ENCODE measurements around the gene COL27A1. TPM values are rescaled to one million over a fixed set of nuclear protein-coding genes. Genes with fewer than 3 reads are reported as not detected.

COL27A1 gene
- total and polyA plus RNA-seq, 3 donors from 2014 or later: 9.3 to 68.8 (median 25.7) TPM

DNA sequence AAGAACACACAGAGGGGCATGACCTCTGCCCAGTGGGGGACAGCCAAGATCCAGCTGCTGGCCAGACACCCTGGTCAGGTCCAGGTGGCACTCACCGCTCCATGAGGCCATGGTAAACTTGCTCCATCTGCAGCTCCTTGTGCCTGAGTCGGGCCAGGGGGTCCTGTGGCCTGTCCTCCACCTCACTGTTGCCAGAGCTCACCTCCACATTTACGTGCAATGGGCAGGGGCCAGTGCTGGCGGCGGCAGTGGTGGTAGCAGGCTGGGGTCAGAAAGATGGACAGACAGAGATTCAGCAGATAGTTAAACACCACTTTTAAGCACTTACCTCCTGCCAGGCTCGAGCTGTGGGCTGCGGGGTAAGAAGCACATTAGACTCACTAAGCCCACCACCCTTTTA lies 204.5 kb downstream of the COL27A1 start:
- TF ChIP-seq POLR2A (IDR thresholded peaks at IDR 0.05): no peak
- TF ChIP-seq, protein P1, sequence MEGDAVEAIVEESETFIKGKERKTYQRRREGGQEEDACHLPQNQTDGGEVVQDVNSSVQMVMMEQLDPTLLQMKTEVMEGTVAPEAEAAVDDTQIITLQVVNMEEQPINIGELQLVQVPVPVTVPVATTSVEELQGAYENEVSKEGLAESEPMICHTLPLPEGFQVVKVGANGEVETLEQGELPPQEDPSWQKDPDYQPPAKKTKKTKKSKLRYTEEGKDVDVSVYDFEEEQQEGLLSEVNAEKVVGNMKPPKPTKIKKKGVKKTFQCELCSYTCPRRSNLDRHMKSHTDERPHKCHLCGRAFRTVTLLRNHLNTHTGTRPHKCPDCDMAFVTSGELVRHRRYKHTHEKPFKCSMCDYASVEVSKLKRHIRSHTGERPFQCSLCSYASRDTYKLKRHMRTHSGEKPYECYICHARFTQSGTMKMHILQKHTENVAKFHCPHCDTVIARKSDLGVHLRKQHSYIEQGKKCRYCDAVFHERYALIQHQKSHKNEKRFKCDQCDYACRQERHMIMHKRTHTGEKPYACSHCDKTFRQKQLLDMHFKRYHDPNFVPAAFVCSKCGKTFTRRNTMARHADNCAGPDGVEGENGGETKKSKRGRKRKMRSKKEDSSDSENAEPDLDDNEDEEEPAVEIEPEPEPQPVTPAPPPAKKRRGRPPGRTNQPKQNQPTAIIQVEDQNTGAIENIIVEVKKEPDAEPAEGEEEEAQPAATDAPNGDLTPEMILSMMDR (IDR thresholded peaks at IDR 0.05): no peak
- Histone ChIP-seq H3K4me3 (no peak overlapping the region), H3K4me1 (no peaks in the 10 kb centered on the region), H3K27ac (no peak overlapping the region), H3K36me3 (ENCODE audit: low read depth, missing control alignments) (no peaks in the 10 kb centered on the region), H3K27me3 (no peaks in the 10 kb centered on the region), H3K9me3 (no peaks in the 10 kb centered on the region)
- intact Hi-C loops (cut with DNase I; ENCODE audit: low total_unique reads): no loop called here
- WGBS, 2 donors: 94 to 96% methylated on average over 6 to 7 of the region's 7 CpGs
- no peak for DNase-seq

DNA sequence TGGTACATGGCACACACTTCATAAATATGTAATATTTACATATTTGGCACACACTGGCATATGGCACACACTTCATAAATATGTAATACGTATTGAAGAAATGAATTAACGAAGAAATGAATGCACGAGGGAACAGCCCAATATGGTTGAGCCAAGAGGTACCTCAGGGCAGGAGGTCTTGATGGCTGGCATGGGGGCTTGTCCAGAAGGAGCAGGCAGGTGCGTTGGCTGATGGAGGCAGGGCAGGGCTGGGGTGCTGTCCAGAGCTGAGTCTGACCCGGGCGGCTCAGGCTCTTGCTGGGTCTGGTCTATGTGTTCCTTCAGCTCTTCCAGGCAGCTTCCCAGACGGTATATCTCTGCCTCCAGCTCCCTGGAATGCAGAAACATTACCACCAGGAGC lies 206.2 kb downstream of the COL27A1 start:
- no peak for DNase-seq
- Histone ChIP-seq H3K36me3 (ENCODE audit: low read depth, missing control alignments) (no peaks in the 10 kb centered on the region), H3K4me3 (no peak overlapping the region), H3K4me1 (no peaks in the 10 kb centered on the region), H3K27ac (no peak overlapping the region), H3K27me3 (no peaks in the 10 kb centered on the region), H3K9me3 (no peaks in the 10 kb centered on the region)
- WGBS, 2 donors: 88 to 90% methylated on average over 7 of the region's 7 CpGs
- TF ChIP-seq, protein P1 (IDR thresholded peaks at IDR 0.05): no peak
- TF ChIP-seq POLR2A (IDR thresholded peaks at IDR 0.05): no peak
- intact Hi-C loops (cut with DNase I; ENCODE audit: low total_unique reads): no loop called here

MicroRNAs encoded within 50 kb of the gene (microRNA counts, 767-probe panel; counts per million panel counts)
- microRNA hsa-miR-455-3p: 152 to 2,311 counts per million in 2 donors
- microRNA hsa-miR-455-5p: 0 to 152 counts per million in 2 donors

Small RNA genes lying within 50 kb of the gene (microRNA-seq; reads per million reads assigned to microRNA genes)
- 1,106 to 2,540 reads per million in 2 donors for gene MIR455 (ENCODE audit: borderline number of aligned reads in 2 of 2, borderline replicate concordance in 1 of 2)

Small RNA genes lying within 50 kb of the gene (small RNA-seq; reads per million reads assigned to genes)
- gene MIR455: 1.6 to 3.6 reads per million in 2 donors

Other genes starting within 250 kb of the COL27A1 start
- under 1 TPM; 0.47 to 0.68 TPM for gene AMBP, start 77.2 kb upstream of the COL27A1 start, total RNA-seq
- 0.88 TPM for gene AMBP, start 77.2 kb upstream of the COL27A1 start, polyA plus RNA-seq (ENCODE audit: insufficient read depth, low read depth, low replicate concordance)
- gene KIF12, start 56.2 kb upstream of the COL27A1 start, total RNA-seq: 1 to 10 TPM; 5.4 to 9.2 TPM
- gene KIF12, start 56.2 kb upstream of the COL27A1 start, polyA plus RNA-seq (ENCODE audit: insufficient read depth, low read depth, low replicate concordance): 7.1 TPM
- not detected for gene ORM1, start 167.6 kb downstream of the COL27A1 start, total RNA-seq
- 1.6 TPM for gene ORM1, start 167.6 kb downstream of the COL27A1 start, polyA plus RNA-seq (ENCODE audit: insufficient read depth, low read depth, low replicate concordance)
- under 1 TPM in 1 of 2 donors, not detected in 1; 0.56 TPM for gene ORM2, start 174.3 kb downstream of the COL27A1 start, total RNA-seq
- 2.3 TPM for gene ORM2, start 174.3 kb downstream of the COL27A1 start, polyA plus RNA-seq (ENCODE audit: insufficient read depth, low read depth, low replicate concordance)
- 10 to 100 TPM; 21.2 to 31.5 TPM for gene AKNA, start 232.4 kb downstream of the COL27A1 start, total RNA-seq
- gene AKNA, start 232.4 kb downstream of the COL27A1 start, polyA plus RNA-seq (ENCODE audit: insufficient read depth, low read depth, low replicate concordance): 20.6 TPM

All from testis (tissue), 3 donors.